ENCODE data around the gene RNF34.

- TF ChIP-seq POLR2A (IDR thresholded peaks at IDR 0.05; ENCODE audit: extremely low read depth, insufficient read length) (no peak), CTCF (IDR thresholded peaks at IDR 0.05; ENCODE audit: low read depth, low read length) (no peak)
These were observed 24.7 kb downstream of the RNF34 start for GRCh38 chr12:121424624-121424975.
